Measurements from ENCODE around the gene TNS4.

Gene TNS4

GRCh38 chr17:40473573-40474365, 27.7 kb downstream of the TNS4 start:
- Histone ChIP-seq H4K5ac (ENCODE audit: low read length) (no peak overlapping the region), H2AK5ac (ENCODE audit: low read length) (no peak overlapping the region), H3K4me1 (ENCODE audit: control insufficient read depth, low read depth, low read length) (peaks cover 2% of the 10 kb centered on the region), H3K79me1 (ENCODE audit: low read length) (no peaks in the 10 kb centered on the region), H3K27ac (ENCODE audit: low read depth, low read length) (no peak overlapping the region), H3K4ac (ENCODE audit: low read depth, low read length) (no peak overlapping the region), H2BK5ac (ENCODE audit: low read length) (no peak overlapping the region), H3K18ac (ENCODE audit: low read length) (no peak overlapping the region), H2BK120ac (ENCODE audit: low read depth, low read length) (no peak overlapping the region), H3K36me3 (ENCODE audit: control insufficient read depth, insufficient read depth, low read length) (no peaks in the 10 kb centered on the region), H3K23ac (ENCODE audit: low read length) (no peak overlapping the region), H2BK15ac (replicated peaks; ENCODE audit: low read depth) (no peak overlapping the region), H3K27me3 (ENCODE audit: insufficient read depth, low read length, poor library complexity) (no peaks in the 10 kb centered on the region), H3K79me2 (ENCODE audit: control insufficient read depth, insufficient read depth, low read length) (no peaks in the 10 kb centered on the region), H3K9ac (ENCODE audit: low read length) (no peak overlapping the region), H3K4me2 (ENCODE audit: low read length) (no peak overlapping the region), H3K56ac (ENCODE audit: low read length) (no peak overlapping the region), H3K4me3 (ENCODE audit: low read length) (no peak overlapping the region), H4K8ac (ENCODE audit: low read depth, low read length) (no peak overlapping the region)
- WGBS (ENCODE audit: extremely low coverage, insufficient coverage, low lambda C conversion rate): 100% methylated on average over 2 of the region's 16 CpGs
- DNase-seq: no peak

DNA sequence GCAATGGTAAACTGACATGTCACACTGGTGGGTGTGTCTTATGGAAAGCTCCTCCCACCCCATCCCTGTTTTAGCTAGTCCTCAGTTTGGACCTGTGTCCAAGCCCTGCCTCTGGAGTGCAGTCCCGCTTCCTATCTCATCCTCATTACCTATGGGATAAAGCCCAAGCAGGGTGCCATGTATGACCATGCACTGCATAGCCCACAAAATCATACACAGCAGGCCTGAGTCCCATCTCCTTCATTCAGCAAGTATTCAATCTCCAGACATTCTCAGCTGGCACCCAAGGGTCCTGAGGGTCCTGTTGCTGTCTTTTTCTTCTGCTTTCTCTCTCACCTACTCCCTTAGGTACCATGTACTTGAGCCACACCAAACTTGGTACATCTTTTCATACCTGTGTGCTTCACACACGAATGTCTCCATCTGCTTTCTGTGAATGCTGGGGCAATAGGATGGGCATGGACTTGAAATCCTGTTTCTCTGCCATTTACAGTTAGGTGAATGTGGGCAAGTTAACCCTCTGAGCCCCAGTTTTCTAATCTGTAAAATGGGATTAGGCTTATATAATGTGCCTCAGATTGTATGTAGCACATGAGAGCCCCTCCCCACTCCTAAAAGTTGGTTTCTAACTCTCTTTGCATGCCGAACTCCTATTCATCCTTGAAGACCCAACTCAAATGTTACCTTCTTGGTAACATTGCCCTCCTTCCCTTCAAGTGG, 28.5 kb downstream of the TNS4 start:
- Histone ChIP-seq H3K23ac (ENCODE audit: low read length) (no peak overlapping the region), H4K5ac (ENCODE audit: low read length) (no peak overlapping the region), H2BK120ac (ENCODE audit: low read depth, low read length) (no peak overlapping the region), H3K4me3 (ENCODE audit: low read length) (no peak overlapping the region), H3K79me2 (ENCODE audit: control insufficient read depth, insufficient read depth, low read length) (no peaks in the 10 kb centered on the region), H2BK5ac (ENCODE audit: low read length) (no peak overlapping the region), H3K27me3 (ENCODE audit: insufficient read depth, low read length, poor library complexity) (no peaks in the 10 kb centered on the region), H2AK5ac (ENCODE audit: low read length) (no peak overlapping the region), H3K18ac (ENCODE audit: low read length) (no peak overlapping the region), H4K8ac (ENCODE audit: low read depth, low read length) (no peak overlapping the region), H3K4me2 (ENCODE audit: low read length) (no peak overlapping the region), H3K79me1 (ENCODE audit: low read length) (no peaks in the 10 kb centered on the region), H2BK15ac (replicated peaks; ENCODE audit: low read depth) (no peak overlapping the region), H3K36me3 (ENCODE audit: control insufficient read depth, insufficient read depth, low read length) (no peaks in the 10 kb centered on the region), H3K9ac (ENCODE audit: low read length) (no peak overlapping the region), H3K4me1 (ENCODE audit: control insufficient read depth, low read depth, low read length) (peaks cover 2% of the 10 kb centered on the region), H3K27ac (ENCODE audit: low read depth, low read length) (no peak overlapping the region), H3K4ac (ENCODE audit: low read depth, low read length) (no peak overlapping the region), H3K56ac (ENCODE audit: low read length) (no peak overlapping the region)
- no CpG with 5 or more reads among the region's 3 CpGs for WGBS (ENCODE audit: extremely low coverage, insufficient coverage, low lambda C conversion rate)
- no peak for DNase-seq

DNA sequence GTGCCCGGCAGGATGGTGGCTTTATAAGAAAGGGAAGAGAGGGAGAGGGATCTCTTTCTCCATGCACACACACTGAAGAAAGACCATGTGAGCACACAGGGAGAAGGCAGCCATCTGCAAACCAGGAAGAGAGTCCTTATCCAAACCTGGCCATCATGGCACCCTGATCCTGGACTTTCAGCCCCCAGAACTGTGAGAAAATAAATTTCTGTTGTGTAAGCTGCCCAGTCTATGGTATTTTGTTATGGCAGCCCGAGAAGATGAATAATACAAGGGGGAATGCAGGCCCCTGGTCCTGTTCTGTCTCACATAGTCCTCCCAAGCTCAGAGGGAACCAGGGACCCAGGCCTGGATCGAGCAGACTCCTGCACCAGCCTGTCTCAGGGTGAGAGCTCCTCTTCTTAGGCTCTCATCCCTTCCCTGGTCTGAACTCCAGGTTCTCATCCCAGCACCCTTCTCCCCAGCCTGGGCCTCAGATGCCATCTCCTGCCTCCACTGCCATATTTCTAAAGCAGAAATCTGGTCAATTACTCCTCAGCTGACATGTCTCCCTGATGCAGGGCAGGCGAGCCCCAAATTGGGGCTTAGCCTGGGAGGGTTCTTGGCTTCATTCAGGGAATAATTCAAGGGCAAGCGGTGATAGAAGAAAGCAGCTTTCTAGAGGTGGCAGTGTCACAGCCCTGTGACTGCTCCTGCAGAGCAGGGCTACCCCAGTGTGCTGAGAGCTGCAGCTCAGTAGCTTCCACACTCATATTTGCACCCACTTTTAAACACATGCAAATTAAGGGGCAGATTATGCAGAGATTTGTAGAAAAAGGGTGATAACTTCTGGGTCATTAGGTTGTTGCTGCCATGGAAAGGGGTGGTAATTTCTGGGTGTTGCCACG, 29.3 kb downstream of the TNS4 start:
- no peak overlapping the region for H3K18ac ChIP-seq (ENCODE audit: low read length)
- no peak overlapping the region for H2BK120ac ChIP-seq (ENCODE audit: low read depth, low read length)
- H3K79me2 ChIP-seq (ENCODE audit: control insufficient read depth, insufficient read depth, low read length): no peaks in the 10 kb centered on the region
- no peak overlapping the region for H3K9ac ChIP-seq (ENCODE audit: low read length)
- H3K27ac ChIP-seq (ENCODE audit: low read depth, low read length): no peak overlapping the region
- DNase-seq: no peak
- no peak overlapping the region for H3K4me3 ChIP-seq (ENCODE audit: low read length)
- H3K27me3 ChIP-seq (ENCODE audit: insufficient read depth, low read length, poor library complexity): no peaks in the 10 kb centered on the region
- no peaks in the 10 kb centered on the region for H3K79me1 ChIP-seq (ENCODE audit: low read length)
- H2BK5ac ChIP-seq (ENCODE audit: low read length): no peak overlapping the region
- no peak overlapping the region for H2BK15ac ChIP-seq (replicated peaks; ENCODE audit: low read depth)
- no peak overlapping the region for H3K23ac ChIP-seq (ENCODE audit: low read length)
- H3K56ac ChIP-seq (ENCODE audit: low read length): no peak overlapping the region
- H2AK5ac ChIP-seq (ENCODE audit: low read length): no peak overlapping the region
- H3K4me1 ChIP-seq (ENCODE audit: control insufficient read depth, low read depth, low read length): peaks cover 2% of the 10 kb centered on the region
- WGBS (ENCODE audit: extremely low coverage, insufficient coverage, low lambda C conversion rate): no CpG with 5 or more reads among the region's 6 CpGs
- H4K5ac ChIP-seq (ENCODE audit: low read length): no peak overlapping the region
- no peaks in the 10 kb centered on the region for H3K36me3 ChIP-seq (ENCODE audit: control insufficient read depth, insufficient read depth, low read length)
- no peak overlapping the region for H4K8ac ChIP-seq (ENCODE audit: low read depth, low read length)
- H3K4ac ChIP-seq (ENCODE audit: low read depth, low read length): no peak overlapping the region
- no peak overlapping the region for H3K4me2 ChIP-seq (ENCODE audit: low read length)

DNA sequence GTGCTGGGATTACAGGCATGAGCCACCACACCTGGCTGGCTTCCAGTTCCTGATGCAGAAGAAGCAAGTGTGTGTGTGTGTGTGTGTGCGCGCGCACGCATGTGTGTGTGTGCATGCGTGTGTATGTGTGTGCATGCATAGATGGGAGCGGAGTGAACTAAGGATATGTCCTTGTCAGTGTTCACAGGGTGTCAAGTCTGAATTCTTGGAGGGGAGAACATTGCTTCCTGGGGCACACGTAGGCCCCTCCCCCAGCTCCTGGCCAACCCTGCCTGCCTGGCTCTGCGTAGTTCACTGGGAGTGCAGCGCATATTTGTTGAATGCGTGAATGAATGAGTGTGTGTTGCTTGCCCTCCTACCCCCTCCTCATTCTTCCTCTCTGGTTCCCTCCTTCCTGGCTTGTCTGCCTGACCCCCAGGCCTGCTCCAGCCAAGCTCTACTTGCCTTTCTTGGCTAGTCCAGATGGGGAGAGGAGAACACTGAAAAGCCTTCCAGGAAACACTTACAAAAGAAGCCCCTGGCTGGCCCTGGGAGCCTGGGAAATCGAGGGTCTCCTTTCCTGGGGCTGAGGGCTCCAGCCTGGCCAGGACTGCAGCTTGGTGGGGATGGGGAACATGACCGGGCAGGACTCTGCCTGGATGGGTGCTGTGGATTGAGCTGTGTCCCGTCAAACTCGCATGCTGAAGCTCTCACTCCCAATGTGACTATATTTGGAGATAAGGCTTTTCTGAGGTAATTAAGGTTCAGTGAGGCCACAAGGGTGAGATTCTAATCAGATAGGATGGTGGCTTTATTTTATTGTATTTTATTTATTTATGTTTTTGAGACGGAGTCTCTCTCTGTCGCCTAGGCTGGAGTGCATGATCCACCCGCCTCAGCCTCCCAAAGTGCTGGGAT, 30.2 kb downstream of the TNS4 start:
- Histone ChIP-seq H3K27ac (ENCODE audit: low read depth, low read length) (no peak overlapping the region), H3K4me3 (ENCODE audit: low read length) (no peak overlapping the region), H3K4ac (ENCODE audit: low read depth, low read length) (peak overlapping the region; percentile 49), H2BK5ac (ENCODE audit: low read length) (peak overlapping the region; percentile 52), H3K9ac (ENCODE audit: low read length) (no peak overlapping the region), H2BK120ac (ENCODE audit: low read depth, low read length) (no peak overlapping the region), H2BK15ac (replicated peaks; ENCODE audit: low read depth) (no peak overlapping the region), H4K8ac (ENCODE audit: low read depth, low read length) (no peak overlapping the region), H3K36me3 (ENCODE audit: control insufficient read depth, insufficient read depth, low read length) (no peaks in the 10 kb centered on the region), H3K4me2 (ENCODE audit: low read length) (no peak overlapping the region), H3K27me3 (ENCODE audit: insufficient read depth, low read length, poor library complexity) (no peaks in the 10 kb centered on the region), H2AK5ac (ENCODE audit: low read length) (no peak overlapping the region), H3K23ac (ENCODE audit: low read length) (no peak overlapping the region), H3K4me1 (ENCODE audit: control insufficient read depth, low read depth, low read length) (peaks cover 2% of the 10 kb centered on the region), H3K18ac (ENCODE audit: low read length) (no peak overlapping the region), H3K56ac (ENCODE audit: low read length) (peak overlapping the region; percentile 62), H4K5ac (ENCODE audit: low read length) (no peak overlapping the region), H3K79me2 (ENCODE audit: control insufficient read depth, insufficient read depth, low read length) (no peaks in the 10 kb centered on the region), H3K79me1 (ENCODE audit: low read length) (no peaks in the 10 kb centered on the region)
- no peak for DNase-seq
- WGBS (ENCODE audit: extremely low coverage, insufficient coverage, low lambda C conversion rate): no CpG with 5 or more reads among the region's 17 CpGs
